Gastrocnemius medialis (tissue), 4 donors: ENCODE results near the gene ACO2.

Experiments
- CTCF ChIP-seq, 5 experiments: fragments of 450-650 bp in 3 of 5; fragments of 200-600 bp in 2 of 5; sonication (generic) in 2 of 5; IDR thresholded peaks in 4 of 5; conservative IDR thresholded peaks in 1 of 5; 1 replicate in 4 of 5; 2 replicates in 1 of 5; pipeline ENCODE4 v1.5.1; 2016 to 2019; ENCODE audit warnings: antibody characterized with exemption in 5 of 5, mild to moderate bottlenecking in 3 of 5, moderate library complexity in 3 of 5
- POLR2A ChIP-seq, 2 donors: fragments of 450-650 bp; IDR thresholded peaks; one replicate each; pipeline ENCODE4 v1.6.1; 2017; ENCODE audit warnings: antibody characterized with exemption in 2 of 2, mild to moderate bottlenecking in 2 of 2, moderate library complexity in 2 of 2

- TF ChIP-seq POLR2A (IDR thresholded peaks at IDR 0.05) (no peak), CTCF (IDR thresholded peaks at IDR 0.05 in 4 of 5, conservative IDR thresholded peaks at IDR 0.05 in 1 of 5) (no peak)
Measured at GRCh38 chr22:41567512-41567768, 98.5 kb downstream of the ACO2 start.
